Sigmoid colon (tissue), 7 donors: Measurements from ENCODE around the gene FNDC8. TPM values are rescaled to one million over a fixed set of nuclear protein-coding genes. Genes with fewer than 3 reads are reported as not detected.
"Not testable (repeated sequence)": the region's sequence is repeated elsewhere in the genome, so short reads cannot be mapped to it uniquely, and the experiment has no call there.

ENCODE experiments used
- DNase-seq: peaks from one replicate; pipeline ENCODE4 v3.0.0-alpha.2; 2019
- H3K27ac ChIP-seq, 4 donors: fragments of 200-600 bp; sonication (generic); one replicate each; pipeline ENCODE4 v1.5.1; 2016 to 2019; ENCODE audit warnings: mild to moderate bottlenecking in 1 of 4
- H3K27me3 ChIP-seq, 3 donors: fragments of 200-600 bp; sonication (generic); one replicate each; pipeline ENCODE4 v1.5.1; 2019; ENCODE audit warnings: mild to moderate bottlenecking in 1 of 3
- H3K36me3 ChIP-seq, 4 donors: fragments of 200-600 bp; sonication (generic); one replicate each; pipeline ENCODE4 v1.5.1; 2016 to 2019
- H3K4me1 ChIP-seq, 4 donors: fragments of 200-600 bp; sonication (generic); one replicate each; pipeline ENCODE4 v1.5.1; 2017 to 2019
- H3K4me3 ChIP-seq, 4 donors: fragments of 200-600 bp; sonication (generic); one replicate each; pipeline ENCODE4 v1.5.1; 2017 to 2019; ENCODE audit warnings: mild to moderate bottlenecking in 2 of 4, moderate library complexity in 1 of 4
- H3K9me3 ChIP-seq, 4 donors: fragments of 200-600 bp in 3 of 4; sonication (generic) in 3 of 4; one replicate each; pipeline versions ENCODE4 v1.5.1 to v1.6.1; 2013 to 2019
- CTCF ChIP-seq, 4 experiments: fragments of 450-650 bp in 3 of 4; fragments of 200-600 bp in 1 of 4; IDR thresholded peaks; one replicate each; pipeline ENCODE4 v1.5.1; 2016 to 2019; ENCODE audit warnings: antibody characterized with exemption in 4 of 4, mild to moderate bottlenecking in 3 of 4, moderate library complexity in 2 of 4
- EP300 ChIP-seq, 4 donors: sonication (generic); formaldehyde crosslinking; IDR thresholded peaks; one replicate each; pipeline ENCODE4 v1.6.1; 2017; ENCODE audit warnings: antibody characterized with exemption in 4 of 4
- POLR2A ChIP-seq, 2 donors: fragments of 450-650 bp; IDR thresholded peaks; one replicate each; pipeline ENCODE4 v1.6.1; 2016; ENCODE audit warnings: antibody characterized with exemption in 2 of 2, mild to moderate bottlenecking in 2 of 2, moderate library complexity in 2 of 2
- POLR2AphosphoS5 ChIP-seq, 4 donors: sonication (generic); formaldehyde crosslinking; IDR thresholded peaks; one replicate each; pipeline ENCODE4 v1.6.1; 2017; ENCODE audit warnings: antibody characterized with exemption in 4 of 4
- WGBS, 2 donors: extraction: QIAGEN DNeasy Blood & Tissue Kit; methylation state at CpG; one replicate each; pipeline ENCODE4 v1.1.7; 2013; 5-methylcytosine and 5-hydroxymethylcytosine counted together
- intact Hi-C: fragments of 100-400 bp; cut with DNase I; formaldehyde crosslinking; loops from one replicate; pipeline ENCODE4 v1.15.1; 2023
- polyA plus RNA-seq, 3 donors: library from polyadenylated mRNA; stranded (reverse); fragments of 200-250 nt; gene quantifications; one replicate each; pipeline ENCODE4 v1.2.3, GENCODE V29; 2013
- total RNA-seq, 4 donors: library from RNA; depleted of rRNA; stranded (reverse); fragments of >200 nt; gene quantifications; one replicate each; pipeline ENCODE4 v1.1.0, GENCODE V29; 2016
- donor health status: healthy with polysubstance abuse.
- donor health status: Bipolar disorder and iron deficiency.
- donor health status: healthy.

The FNDC8 gene
- total and polyA plus RNA-seq, 7 donors = not detected

- H3K4me3 ChIP-seq = no peak overlapping the region
- H3K36me3 ChIP-seq = peaks cover 8 to 74% (median 28%) of the 10 kb centered on the region in 4 donors
- no peaks in the 10 kb centered on the region for H3K9me3 ChIP-seq
- H3K27ac ChIP-seq = no peak overlapping the region
- no peaks in the 10 kb centered on the region for H3K27me3 ChIP-seq
- no peak for TF ChIP-seq EP300 (IDR thresholded peaks at IDR 0.05)
- no peak for TF ChIP-seq POLR2A (IDR thresholded peaks at IDR 0.05)
- TF ChIP-seq CTCF (IDR thresholded peaks at IDR 0.05) = no peak
- no peak for TF ChIP-seq POLR2AphosphoS5 (IDR thresholded peaks at IDR 0.05)
- WGBS, 2 donors = 96 to 98% methylated on average over 5 of the region's 5 CpGs
- DNase-seq = no peak
- intact Hi-C loops = no loop called here
- no peaks in the 10 kb centered on the region for H3K4me1 ChIP-seq
Measured at GRCh38 chr17:35103271-35103670, 18.1 kb upstream of the FNDC8 start.

- WGBS, 2 donors = 96% methylated on average over 5 of the region's 5 CpGs
Measured at GRCh38 chr17:35104844-35105450, 16.5 kb upstream of the FNDC8 start.

GRCh38 chr17:35110791-35111190, 10.6 kb upstream of the FNDC8 start:
- WGBS, 2 donors = 97% methylated on average over 17 of the region's 17 CpGs
- H3K4me3 ChIP-seq, H3K4me1 ChIP-seq, DNase-seq, intact Hi-C loops, H3K27ac ChIP-seq, H3K27me3 ChIP-seq, H3K9me3 ChIP-seq: not testable (repeated sequence)
- H3K36me3 ChIP-seq = peaks cover 0 to 12% (median 5%) of the 10 kb centered on the region in 4 donors

More at GRCh38 chr17:35104844-35105450, 16.5 kb upstream of the FNDC8 start:
- intact Hi-C loops = no loop called here
- H3K4me1 ChIP-seq = no peaks in the 10 kb centered on the region
- no peaks in the 10 kb centered on the region for H3K9me3 ChIP-seq
- H3K36me3 ChIP-seq = peaks cover 8 to 61% (median 27%) of the 10 kb centered on the region in 4 donors
- no peak overlapping the region for H3K27ac ChIP-seq
- H3K27me3 ChIP-seq = no peaks in the 10 kb centered on the region
- no peak for TF ChIP-seq POLR2AphosphoS5 (IDR thresholded peaks at IDR 0.05)
- TF ChIP-seq CTCF (IDR thresholded peaks at IDR 0.05) = no peak
- no peak for TF ChIP-seq POLR2A (IDR thresholded peaks at IDR 0.05)
- TF ChIP-seq EP300 (IDR thresholded peaks at IDR 0.05) = no peak
- DNase-seq = no peak
- no peak overlapping the region for H3K4me3 ChIP-seq

GRCh38 chr17:35116845-35117244, 4.6 kb upstream of the FNDC8 start:
- Histone ChIP-seq H3K9me3 (no peaks in the 10 kb centered on the region), H3K4me3 (no peak overlapping the region), H3K36me3 (no peaks in the 10 kb centered on the region), H3K27me3 (no peaks in the 10 kb centered on the region), H3K4me1 (peaks cover 0 to 28% (median 23%) of the 10 kb centered on the region in 4 donors), H3K27ac (no peak overlapping the region)
- TF ChIP-seq EP300 (IDR thresholded peaks at IDR 0.05) = no peak
- intact Hi-C loops = no loop called here
- no peak for DNase-seq
- 90% methylated on average over 12 of the region's 12 CpGs for WGBS, 2 donors

- no peaks in the 10 kb centered on the region for H3K27me3 ChIP-seq
- H3K4me1 ChIP-seq = peaks cover 0 to 28% (median 23%) of the 10 kb centered on the region in 4 donors
- peak overlapping the region in 1 of 4 donors; percentile 75 for H3K27ac ChIP-seq
- TF ChIP-seq EP300 (IDR thresholded peaks at IDR 0.05) (no peak), POLR2A (IDR thresholded peaks at IDR 0.05) (no peak), CTCF (IDR thresholded peaks at IDR 0.05) (no peak), POLR2AphosphoS5 (IDR thresholded peaks at IDR 0.05) (no peak)
- H3K4me3 ChIP-seq = no peak overlapping the region
- intact Hi-C loops = no loop called here
- no peaks in the 10 kb centered on the region for H3K9me3 ChIP-seq
- DNase-seq = no peak
- H3K36me3 ChIP-seq = no peaks in the 10 kb centered on the region
Measured at GRCh38 chr17:35117984-35118383, 3.4 kb upstream of the FNDC8 start.
